ENCODE measurements around the gene PDS5A.

DNA sequence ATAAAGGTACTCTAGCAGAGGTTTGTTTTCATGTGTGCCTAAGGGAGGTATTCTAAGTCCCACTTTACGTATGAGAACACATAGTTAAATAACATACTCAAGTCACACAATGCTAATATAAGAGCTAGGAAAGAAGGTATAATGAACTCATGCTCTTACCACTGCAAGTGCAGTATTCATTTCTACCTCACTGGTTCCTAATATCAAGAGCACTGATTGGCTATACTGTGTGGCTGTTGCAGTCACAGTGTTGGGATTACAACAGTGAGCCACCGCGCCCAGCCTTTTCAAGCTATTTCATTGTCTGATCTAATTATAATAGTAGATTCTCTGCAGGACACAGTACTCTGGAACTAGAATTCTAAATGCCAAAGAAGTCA lies 84.0 kb downstream of the PDS5A start:
- TF ChIP-seq, protein P1, sequence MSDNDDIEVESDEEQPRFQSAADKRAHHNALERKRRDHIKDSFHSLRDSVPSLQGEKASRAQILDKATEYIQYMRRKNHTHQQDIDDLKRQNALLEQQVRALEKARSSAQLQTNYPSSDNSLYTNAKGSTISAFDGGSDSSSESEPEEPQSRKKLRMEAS (IDR thresholded peaks at IDR 0.05; ENCODE audit: low read depth, low read length): no peak
- TF ChIP-seq, protein P2, sequence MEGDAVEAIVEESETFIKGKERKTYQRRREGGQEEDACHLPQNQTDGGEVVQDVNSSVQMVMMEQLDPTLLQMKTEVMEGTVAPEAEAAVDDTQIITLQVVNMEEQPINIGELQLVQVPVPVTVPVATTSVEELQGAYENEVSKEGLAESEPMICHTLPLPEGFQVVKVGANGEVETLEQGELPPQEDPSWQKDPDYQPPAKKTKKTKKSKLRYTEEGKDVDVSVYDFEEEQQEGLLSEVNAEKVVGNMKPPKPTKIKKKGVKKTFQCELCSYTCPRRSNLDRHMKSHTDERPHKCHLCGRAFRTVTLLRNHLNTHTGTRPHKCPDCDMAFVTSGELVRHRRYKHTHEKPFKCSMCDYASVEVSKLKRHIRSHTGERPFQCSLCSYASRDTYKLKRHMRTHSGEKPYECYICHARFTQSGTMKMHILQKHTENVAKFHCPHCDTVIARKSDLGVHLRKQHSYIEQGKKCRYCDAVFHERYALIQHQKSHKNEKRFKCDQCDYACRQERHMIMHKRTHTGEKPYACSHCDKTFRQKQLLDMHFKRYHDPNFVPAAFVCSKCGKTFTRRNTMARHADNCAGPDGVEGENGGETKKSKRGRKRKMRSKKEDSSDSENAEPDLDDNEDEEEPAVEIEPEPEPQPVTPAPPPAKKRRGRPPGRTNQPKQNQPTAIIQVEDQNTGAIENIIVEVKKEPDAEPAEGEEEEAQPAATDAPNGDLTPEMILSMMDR (IDR thresholded peaks at IDR 0.05; ENCODE audit: low read depth, low read length): no peak
- TF ChIP-seq MYC (IDR thresholded peaks at IDR 0.05; ENCODE audit: low read depth, low read length) (no peak), POLR2A (IDR thresholded peaks at IDR 0.05; ENCODE audit: extremely low read depth, insufficient read length) (no peak)
